Measurements from ENCODE around the gene MAP4. TPM values are rescaled to one million over a fixed set of nuclear protein-coding genes. Genes with fewer than 3 reads are reported as not detected.
A peak's percentile ranks its signal among the peaks of the same experiment; 100 is the strongest.

The MAP4 gene
- total RNA-seq, 1 experiment from 2014 or later: 140 TPM

- Mint-ChIP-seq H3K27ac (peak overlapping the region in 1 of 3 experiments; percentile 72; a peak in 3 of 7 replicates), H3K4me3 (no peak overlapping the region), H3K27me3 (ENCODE audit: low read depth) (no peaks in the 10 kb centered on the region), H3K36me3 (ENCODE audit: insufficient read depth in 1 of 3, low read depth in 3 of 3) (peaks cover 38 to 78% (median 70%) of the 10 kb centered on the region in 3 experiments), H3K9me3 (no peaks in the 10 kb centered on the region), H3K4me1 (0 out of 4 replicates have a peak, but pooled peaks cover 0 to 3% of the 10 kb centered on the region in 2 experiments)
- H3K4ac ChIP-seq (ENCODE audit: low read depth, low read length): no peak overlapping the region
- no peaks in the 10 kb centered on the region for H3K79me2 ChIP-seq (ENCODE audit: insufficient read depth, low read length)
- H3K27ac ChIP-seq (ENCODE audit: insufficient read length, low read depth, low read length): no peak overlapping the region
- H3K9me3 ChIP-seq (ENCODE audit: control insufficient read depth, low read depth, low read length): no peaks in the 10 kb centered on the region
- H2BK12ac ChIP-seq (ENCODE audit: insufficient read length, low read depth, low read length): no peak overlapping the region
- no CpG with 5 or more reads among the region's 11 CpGs for WGBS (ENCODE audit: extremely low coverage, insufficient read length, low lambda C conversion rate)
- H2BK15ac ChIP-seq (ENCODE audit: low read depth, low read length): no peak overlapping the region
- H2BK5ac ChIP-seq (ENCODE audit: insufficient read length, low read length): no peak overlapping the region
- H3K23me2 ChIP-seq (ENCODE audit: insufficient read length, low read depth, low read length, poor library complexity, severe bottlenecking): no peaks in the 10 kb centered on the region
- H3K56ac ChIP-seq (ENCODE audit: insufficient read length, low read depth, low read length): no peak overlapping the region
- no peaks in the 10 kb centered on the region for H3K79me1 ChIP-seq (ENCODE audit: insufficient read depth, low read depth, low read length, poor library complexity, severe bottlenecking)
- H3K14ac ChIP-seq (ENCODE audit: insufficient read depth, low read length): no peak overlapping the region; the same call in 1 of the 2 replicates
- no peaks in the 10 kb centered on the region for H3K4me1 ChIP-seq (ENCODE audit: insufficient read depth, low read length)
- no peak overlapping the region for H2AK5ac ChIP-seq (ENCODE audit: insufficient read length, low read length)
- no peak overlapping the region for H2BK120ac ChIP-seq (ENCODE audit: low read depth, low read length, poor library complexity, severe bottlenecking)
- no peak overlapping the region for H2AFZ ChIP-seq (ENCODE audit: low read length)
- no peak overlapping the region for H4K91ac ChIP-seq (ENCODE audit: insufficient read length, low read depth, low read length)
- no peak for DNase-seq
- no peak overlapping the region for H3K23ac ChIP-seq (ENCODE audit: insufficient read length, low read depth, low read length)
- no peak overlapping the region for H3K18ac ChIP-seq (ENCODE audit: insufficient read length, low read depth, low read length)
- H3K9ac ChIP-seq (ENCODE audit: extremely low read depth, insufficient read length, low read length): no peak overlapping the region
- no peaks in the 10 kb centered on the region for H3K27me3 ChIP-seq (ENCODE audit: insufficient read depth, low read length)
- H2BK20ac ChIP-seq (ENCODE audit: low read depth, low read length, poor library complexity, severe bottlenecking): no peak overlapping the region
- TF ChIP-seq CTCF (conservative IDR thresholded peaks at IDR 0.05): no peak
- H3T11ph ChIP-seq (ENCODE audit: low read length): no peak overlapping the region
- H4K8ac ChIP-seq (replicated peaks; ENCODE audit: insufficient read length, low read depth, low read length): no peak overlapping the region
- no peak overlapping the region for H3K4me2 ChIP-seq (ENCODE audit: insufficient read depth, insufficient read length, low read length)
- H4K5ac ChIP-seq (ENCODE audit: insufficient read length, low read depth, low read length): no peak overlapping the region
- H4K20me1 ChIP-seq (ENCODE audit: control insufficient read depth, insufficient read depth, insufficient read length): peaks cover 2% of the 10 kb centered on the region
Measured at GRCh38 chr3:47854267-47854666, 161.9 kb downstream of the MAP4 start.

All from H9 (cell line).